Hematopoietic multipotent progenitor cell treated with erythropoietin and hydrocortisone succinate and interleukin-3 and kit ligand, for 17 days (in vitro differentiated cells): ENCODE measurements around the gene TRAPPC2L.
A peak's percentile ranks its signal among the peaks of the same experiment; 100 is the strongest.
"Not testable (repeated sequence)": the region's sequence is repeated elsewhere in the genome, so short reads cannot be mapped to it uniquely, and the experiment has no call there.

ENCODE experiments used
- DNase-seq: peaks from one replicate; pipeline ENCODE4 v3.0.0-alpha.2; 2015; ENCODE audit warnings: low spot score

The TRAPPC2L gene

GRCh38 chr16:88878356-88878755 lies 21.4 kb downstream of the TRAPPC2L start:
- DNase-seq = no peak

- no peak for DNase-seq
Measured at GRCh38 chr16:88878967-88879787, 22.2 kb downstream of the TRAPPC2L start.

DNA sequence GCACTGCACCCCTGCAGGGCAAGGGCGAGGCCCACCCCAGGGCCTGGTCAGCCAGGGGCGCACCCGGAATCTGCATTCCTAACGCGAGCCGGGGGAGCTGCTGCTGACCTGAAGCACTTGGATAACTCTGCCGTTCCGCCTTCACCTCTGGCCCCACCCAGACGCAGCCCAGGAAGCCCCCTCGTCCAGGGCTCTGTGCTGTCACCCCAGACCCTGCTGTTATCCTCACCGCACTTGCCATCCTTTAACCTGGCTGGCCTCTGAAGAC lies 22.8 kb downstream of the TRAPPC2L start:
- DNase-seq = no peak

DNA sequence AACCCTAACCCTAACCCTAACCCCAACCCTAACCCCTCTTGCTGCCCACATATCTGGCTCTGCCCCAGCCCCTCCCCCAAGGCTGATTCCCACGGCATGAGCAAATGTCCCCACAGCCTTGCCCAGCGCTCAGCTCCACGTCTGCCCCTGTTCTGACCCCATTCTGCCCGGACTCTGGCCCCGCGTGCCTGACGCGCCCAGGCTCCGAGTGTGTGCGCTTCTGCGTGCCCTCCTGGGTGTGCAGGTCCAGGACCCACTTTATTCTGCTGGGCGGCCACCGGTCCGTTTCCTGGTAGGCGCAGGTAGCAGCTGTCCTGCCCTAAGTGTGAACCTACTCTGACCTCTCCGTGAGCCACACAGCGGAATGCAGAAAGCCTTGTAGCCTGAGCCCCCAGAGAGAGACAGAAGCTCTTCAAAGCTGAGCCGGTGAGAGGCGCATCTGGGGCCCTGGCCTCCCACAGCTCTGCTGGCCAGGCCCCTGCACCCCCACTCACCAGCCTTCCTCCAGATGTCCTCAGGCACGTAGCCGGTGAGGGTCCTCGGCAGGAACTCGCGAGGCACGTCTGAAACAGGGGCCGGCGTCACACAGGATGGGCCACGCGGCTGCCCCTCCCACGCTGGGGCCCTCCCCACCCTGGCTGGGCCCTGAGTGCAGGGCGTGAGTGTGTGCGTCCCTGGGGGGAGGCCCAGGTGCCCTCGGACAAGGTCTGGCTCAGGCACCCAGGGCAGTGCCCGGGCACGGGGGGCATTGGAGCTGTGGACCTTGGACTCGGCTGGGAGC lies 23.5 kb downstream of the TRAPPC2L start:
- DNase-seq = no peak

- no peak for DNase-seq
Measured at GRCh38 chr16:88881007-88881615, 24.2 kb downstream of the TRAPPC2L start.

- no peak for DNase-seq
Measured at GRCh38 chr16:88881675-88882357, 24.9 kb downstream of the TRAPPC2L start.

GRCh38 chr16:88882358-88883030 lies 25.6 kb downstream of the TRAPPC2L start:
- DNase-seq = peak; percentile 57

DNA sequence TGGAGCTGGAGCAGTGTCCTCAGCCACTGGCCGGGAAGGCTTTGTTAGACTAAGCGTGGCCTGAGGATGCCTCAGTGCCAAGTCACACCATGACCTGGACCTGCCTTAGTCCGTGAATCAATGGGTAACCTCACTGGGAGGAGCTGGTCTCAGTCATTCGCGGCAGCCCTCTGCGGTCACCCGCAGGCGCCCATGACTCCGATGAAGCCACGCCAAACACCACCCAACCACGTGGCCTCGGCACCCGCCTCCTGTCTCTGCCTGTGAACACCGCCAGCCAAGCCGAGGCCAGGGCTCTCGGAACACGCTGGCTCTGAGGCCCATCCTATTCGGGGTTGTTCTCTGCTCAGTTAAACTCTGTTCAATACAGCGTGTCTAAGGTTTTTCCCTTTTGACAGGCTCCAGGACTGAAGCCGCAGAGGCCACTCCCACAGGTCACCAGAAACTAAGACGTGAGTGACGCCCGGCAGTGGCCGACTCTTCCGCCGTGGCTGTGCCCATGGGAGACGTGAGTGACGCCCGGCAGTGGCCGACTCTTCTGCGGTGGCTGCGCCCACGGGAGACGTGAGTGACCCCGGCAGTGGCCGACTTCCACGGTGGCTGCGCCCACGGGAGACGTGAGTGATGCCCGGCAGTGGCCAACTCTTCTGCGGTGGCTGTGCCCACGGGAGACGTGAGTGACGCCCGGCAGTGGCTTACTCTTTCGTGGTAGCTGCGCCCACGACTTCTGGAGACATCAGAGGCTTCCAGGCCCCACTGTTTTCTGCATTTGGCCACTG lies 26.4 kb downstream of the TRAPPC2L start:
- DNase-seq = no peak

DNA sequence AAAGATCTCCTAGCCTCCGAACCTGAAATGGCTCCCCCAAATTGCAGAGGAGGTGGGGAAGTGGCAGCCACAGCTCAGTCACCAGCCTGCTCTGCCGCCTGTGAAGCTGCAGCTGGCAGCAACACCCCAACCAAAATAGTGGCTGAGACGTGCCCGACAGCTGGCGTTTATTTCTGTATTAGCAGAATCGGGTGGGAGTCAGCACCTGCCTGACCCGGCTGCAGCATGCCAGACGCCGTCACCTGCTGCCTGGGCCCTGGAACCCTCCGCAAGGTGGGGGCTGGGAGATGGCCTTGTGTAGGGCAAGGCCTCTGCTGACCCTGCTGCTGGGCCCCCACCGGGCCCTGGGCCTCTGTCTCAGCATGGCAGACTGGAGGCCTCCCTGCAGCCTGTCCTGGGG lies 27.0 kb downstream of the TRAPPC2L start:
- no peak for DNase-seq

- DNase-seq = no peak
Measured at GRCh38 chr16:88884569-88885271, 27.8 kb downstream of the TRAPPC2L start.

DNA sequence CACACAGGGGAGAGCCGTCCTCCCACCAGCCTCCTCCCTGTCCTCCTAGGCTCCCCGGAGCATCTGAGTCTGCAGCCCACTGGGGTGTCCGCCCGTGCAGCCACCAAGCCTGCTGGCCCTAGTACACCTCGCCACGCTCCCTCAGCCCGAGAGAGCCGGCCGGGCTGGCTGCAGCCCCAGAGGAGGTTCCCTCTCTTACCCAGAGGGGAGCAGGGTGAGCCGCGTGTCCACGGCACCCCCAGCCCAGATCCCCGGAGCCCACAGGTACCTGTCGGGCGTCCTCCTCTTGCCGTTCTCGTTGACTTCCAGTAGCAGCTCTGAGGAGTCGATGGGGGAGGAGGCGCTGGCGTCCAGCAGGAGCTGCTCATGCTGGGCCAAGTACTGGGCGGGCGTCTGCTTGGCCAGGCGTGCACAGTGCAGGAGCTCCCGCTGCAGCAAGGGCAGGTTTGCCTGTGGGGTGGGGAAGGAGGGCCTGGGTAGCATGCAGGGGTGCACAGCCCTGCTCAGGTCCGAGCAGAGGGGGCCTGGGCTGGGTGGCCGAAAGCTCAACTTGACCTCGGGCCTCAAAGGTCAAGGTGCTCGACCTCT lies 28.9 kb downstream of the TRAPPC2L start:
- DNase-seq = no peak

- DNase-seq = no peak
Measured at GRCh38 chr16:88886420-88886844, 29.5 kb downstream of the TRAPPC2L start.

DNA sequence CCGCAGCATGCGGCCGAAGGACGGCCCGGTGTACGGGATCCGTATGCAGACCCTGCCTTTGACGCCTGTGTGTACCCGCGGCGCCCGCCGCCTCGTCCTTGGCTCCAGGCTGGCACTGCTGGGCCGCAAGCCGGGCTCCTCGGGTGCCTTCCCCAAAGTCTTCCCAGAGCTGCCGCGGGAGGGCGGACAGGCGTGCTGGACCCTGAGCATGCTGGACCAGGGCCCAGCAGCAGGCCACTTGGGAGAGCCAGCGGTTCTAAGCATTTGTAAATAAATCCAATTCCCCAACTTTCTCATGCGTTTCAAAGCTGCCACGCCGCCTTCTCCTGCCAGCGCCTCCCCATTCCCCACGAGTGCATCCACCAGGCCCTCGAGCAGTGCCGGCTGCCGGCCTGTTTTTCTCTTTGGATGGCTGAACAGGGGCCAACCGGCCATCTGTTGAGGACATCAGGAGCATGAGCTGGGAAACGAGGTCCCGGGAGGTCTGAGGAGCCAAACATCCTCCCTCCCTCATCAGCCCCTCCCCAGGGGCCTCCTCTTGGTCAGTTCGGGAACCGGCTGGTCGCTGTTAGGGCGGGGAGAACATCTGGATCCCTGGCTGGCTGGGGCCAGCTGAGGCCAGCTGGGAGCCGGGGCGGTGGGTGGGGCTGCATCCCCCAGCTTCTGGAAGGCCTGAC lies 30.1 kb downstream of the TRAPPC2L start:
- no peak for DNase-seq

GRCh38 chr16:88888057-88888456 lies 31.1 kb downstream of the TRAPPC2L start:
- DNase-seq = no peak

DNA sequence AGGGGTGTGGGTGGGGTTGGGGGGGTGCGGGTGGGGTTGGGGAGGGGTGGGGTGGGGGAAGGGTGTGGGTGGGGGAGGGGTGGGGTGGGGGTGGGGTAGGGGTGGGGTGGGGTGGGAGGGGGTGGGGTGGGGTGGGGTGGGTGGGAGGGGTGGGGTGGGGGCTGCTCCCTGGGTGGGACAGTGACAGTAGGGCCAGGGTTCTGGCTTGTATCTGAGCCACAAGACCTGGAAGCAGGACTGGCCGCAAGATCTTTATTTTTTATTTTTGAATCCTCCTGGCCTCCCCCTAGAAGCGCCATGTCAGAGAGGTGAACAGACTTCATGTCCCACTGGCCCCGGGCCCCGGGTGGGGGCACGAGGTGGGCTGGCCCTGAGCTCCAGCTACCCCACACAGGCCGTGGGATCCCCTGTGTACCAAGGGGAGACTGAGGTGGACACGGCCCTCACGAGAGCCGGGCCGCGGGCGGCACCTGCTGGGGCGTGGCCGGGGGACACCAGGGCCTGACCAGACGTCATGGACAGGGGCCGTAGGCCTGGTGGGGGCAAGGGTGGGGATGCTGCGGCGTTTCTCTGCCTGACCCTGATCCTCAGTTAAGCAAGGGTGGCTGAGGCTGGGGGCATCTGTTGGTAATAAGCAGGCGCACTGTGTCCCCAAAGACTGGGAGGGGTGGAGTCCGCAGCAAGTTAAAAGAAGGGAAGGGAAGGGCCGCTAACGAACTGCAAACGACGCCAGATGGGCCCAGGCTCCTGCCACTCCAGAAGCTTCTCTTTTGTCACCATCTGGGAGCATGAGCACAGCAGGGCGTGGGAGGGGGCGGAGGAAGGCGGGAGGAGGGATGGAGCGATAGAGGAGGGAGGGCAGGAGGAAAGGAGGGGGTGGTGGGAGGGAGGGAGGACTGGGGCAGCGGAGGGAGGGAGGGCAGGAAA lies 31.8 kb downstream of the TRAPPC2L start:
- no peak for DNase-seq

- DNase-seq = not testable (repeated sequence)
Measured at GRCh38 chr16:88889702-88890352, 32.9 kb downstream of the TRAPPC2L start.

GRCh38 chr16:88891083-88891482 lies 34.2 kb downstream of the TRAPPC2L start:
- no peak for DNase-seq

GRCh38 chr16:88892065-88892464 lies 35.1 kb downstream of the TRAPPC2L start:
- no peak for DNase-seq
